NCI-H460 (cell line): ENCODE measurements around the gene SELL. TPM values are rescaled to one million over a fixed set of nuclear protein-coding genes. Genes with fewer than 3 reads are reported as not detected.
"Not testable (repeated sequence)": the region's sequence is repeated elsewhere in the genome, so short reads cannot be mapped to it uniquely, and the experiment has no call there.

Experiments used
- DNase-seq: peaks from one replicate; pipeline ENCODE4 v3.0.0-alpha.2; 2016; ENCODE audit warnings: low read depth; ENCODE audit errors: extremely low read depth
- polyA plus RNA-seq: library from polyadenylated mRNA; depleted of rRNA; stranded (reverse); fragments of >200 nt; gene quantifications from 2 replicates; pipeline ENCODE4 v1.2.3, GENCODE V29; 2014; cell fraction: nucleus; rRNA removed
- total RNA-seq: library from RNA; depleted of rRNA; stranded (reverse); fragments of >200 nt; shearing (Covaris generic); gene quantifications from 2 replicates; pipeline ENCODE4 v1.2.3, GENCODE V29; 2014; rRNA removed

The SELL gene
- not detected in 2 replicates for total RNA-seq
- polyA plus RNA-seq: not detected in 2 replicates

- peak; percentile 71 for DNase-seq
Observed at GRCh38 chr1:169711469-169712308, at the start of gene SELL. SELL (minus strand) TSS chr1:169711620; CDS start chr1:169711498, 122 bp downstream.

- DNase-seq: no peak
Observed at GRCh38 chr1:169759038-169759437, 47.6 kb upstream of the SELL start.

DNA sequence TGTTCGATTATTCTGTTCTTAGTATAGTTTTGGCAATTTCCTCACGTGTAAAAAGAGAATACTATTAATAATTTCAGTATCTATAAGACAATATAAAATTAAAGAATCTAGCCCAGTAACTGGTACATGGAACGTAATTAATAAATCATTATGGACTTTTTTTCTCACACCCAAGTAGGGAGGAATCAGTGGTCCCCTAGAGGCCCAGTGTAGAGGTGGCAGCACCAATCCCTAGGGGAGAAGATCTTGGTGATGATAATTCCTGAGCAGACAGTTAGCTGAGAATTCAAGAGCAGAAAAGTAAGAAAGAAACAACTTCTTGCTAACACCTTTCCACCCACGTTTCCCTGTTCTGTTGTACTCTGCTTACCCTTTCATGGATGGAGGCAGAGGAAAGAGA is 42.1 kb upstream of the SELL start:
- no peak for DNase-seq

GRCh38 chr1:169750041-169750440 is 38.6 kb upstream of the SELL start:
- no peak for DNase-seq

- no peak for DNase-seq
Observed at GRCh38 chr1:169746550-169746949, 35.1 kb upstream of the SELL start.

DNA sequence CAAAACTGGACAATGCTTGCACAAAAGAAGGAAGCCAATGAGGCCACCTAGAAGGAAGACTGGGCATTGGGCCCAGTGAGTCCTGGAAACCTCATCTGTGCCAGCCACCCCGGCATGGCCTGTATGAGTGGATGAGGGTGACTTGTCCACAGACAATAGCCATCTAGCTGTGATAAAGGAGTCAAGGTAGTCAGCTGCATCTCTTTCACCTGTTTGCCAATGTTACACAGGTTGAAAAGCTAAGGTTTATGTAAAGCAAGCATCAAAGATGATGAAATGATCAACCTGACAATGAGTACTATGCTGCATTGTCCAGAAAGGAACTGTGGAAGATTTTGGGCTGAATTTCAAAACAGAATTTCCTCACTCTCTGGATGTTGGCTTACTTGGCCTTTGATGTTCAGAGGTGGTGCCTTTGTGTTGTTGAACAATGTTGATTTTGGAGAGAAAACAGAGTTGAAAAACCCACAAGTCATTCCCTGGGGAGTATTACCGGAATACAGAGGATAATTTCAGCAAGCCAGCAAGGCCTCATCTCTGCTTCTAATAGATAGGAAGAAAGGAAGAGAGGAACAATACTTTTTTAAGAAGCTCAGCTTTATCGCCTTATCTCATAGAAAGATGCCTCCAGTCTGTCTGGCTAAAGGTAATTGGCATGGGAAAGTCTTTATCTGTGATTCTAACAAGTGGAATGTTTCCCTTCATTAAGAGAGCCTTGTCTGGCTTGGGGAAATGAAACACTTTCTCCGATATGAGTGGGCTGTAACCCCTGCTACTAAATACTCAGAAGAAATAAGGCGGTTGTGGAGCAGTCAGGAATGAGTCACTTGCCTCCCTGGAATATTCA is 33.8 kb upstream of the SELL start:
- DNase-seq: no peak

DNA sequence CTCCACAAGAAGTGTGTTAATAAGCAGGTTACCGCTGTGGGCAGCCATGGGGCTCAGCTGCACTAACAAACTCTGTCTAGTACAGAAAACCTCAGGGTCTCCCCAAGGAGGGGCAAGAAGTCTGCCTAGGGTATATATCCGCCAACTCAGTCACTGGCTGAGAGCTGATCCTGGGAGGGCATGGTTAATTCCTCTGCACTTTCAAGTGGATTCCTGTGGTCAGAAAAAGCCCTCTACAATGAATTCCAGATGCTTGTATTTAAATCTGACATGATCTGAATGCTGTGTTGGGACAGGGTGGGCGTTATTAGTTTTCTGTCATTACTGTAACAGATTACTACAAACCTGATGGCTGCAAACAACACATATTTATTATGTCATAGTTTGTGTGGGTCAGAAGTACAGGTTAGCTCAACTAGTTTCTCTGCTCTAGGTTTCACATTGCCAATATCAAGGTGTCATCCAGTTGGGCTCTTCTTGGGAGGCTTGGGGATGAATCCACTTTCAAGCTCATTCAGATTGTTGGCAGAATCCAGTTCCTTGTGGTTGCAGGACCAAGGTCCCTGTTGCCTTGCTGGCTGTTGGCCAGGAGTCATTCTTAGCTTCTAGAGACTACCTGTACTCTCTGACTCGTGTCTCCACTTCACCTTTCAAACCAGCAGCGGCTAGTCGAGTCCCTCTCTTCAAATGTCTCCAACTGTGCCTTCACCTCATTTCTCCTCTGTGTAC is 30.4 kb upstream of the SELL start:
- DNase-seq: no peak

DNA sequence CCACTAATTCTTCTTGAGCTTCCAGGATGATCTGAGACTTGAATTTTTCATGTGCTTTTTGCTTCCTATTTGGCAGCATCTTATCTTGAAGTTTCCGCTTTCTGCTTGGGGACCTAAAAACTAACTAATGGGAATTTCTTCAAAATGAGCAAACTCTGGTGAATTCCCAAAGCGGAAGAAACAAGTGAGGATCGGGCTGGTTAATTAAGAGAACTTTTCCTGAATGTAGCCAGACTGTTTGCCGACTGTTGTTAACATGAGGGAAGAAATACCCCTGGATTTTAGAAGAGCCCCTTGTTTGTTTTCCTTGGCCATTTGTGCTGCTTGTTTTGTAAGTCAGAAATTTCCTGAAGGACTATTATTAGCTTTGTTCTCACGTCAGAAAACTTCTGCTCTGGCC is 28.6 kb upstream of the SELL start:
- DNase-seq: no peak

DNA sequence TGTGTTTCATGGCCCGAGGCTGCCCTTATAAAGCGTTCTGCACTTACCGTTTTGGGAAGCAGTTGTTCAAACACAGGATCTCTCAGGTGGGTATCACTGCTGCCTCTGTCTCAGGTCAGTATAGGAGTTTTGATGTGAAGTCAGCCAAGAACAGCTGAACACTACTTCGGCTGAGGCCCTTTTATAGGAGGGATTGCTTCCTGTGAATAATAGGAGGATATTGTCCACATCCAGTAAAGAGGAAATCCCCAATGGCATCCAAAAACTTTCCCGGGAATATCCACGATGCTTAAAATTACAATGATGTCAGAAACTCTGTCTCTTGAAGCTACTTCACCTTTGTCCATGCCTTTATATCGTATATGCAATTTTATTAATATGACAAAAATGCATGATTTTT is 22.5 kb upstream of the SELL start, which contains the start of gene SELE:
SELE (minus strand) TSS at position 156 of the 400 bp plus-strand sequence. CDS start 467 bp downstream, outside the sequence.
- DNase-seq: no peak

DNA sequence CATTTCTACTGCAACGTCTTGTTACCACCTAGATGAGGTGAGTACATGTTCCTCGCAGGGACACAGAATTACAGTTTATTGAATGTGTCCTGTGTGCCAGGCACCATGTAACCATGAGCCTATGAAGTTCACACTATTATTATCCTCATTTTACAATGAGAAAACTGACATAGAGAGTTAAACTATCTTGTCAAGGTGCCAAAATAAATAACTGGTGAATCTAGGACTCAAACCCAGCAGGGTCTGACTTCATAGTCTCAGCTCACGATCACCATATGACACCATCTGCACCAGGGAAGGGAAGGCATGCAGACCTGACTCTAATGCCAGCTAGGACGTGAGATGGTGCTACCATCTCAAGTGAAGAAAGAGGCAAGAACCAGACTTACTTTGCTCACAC is 20.0 kb upstream of the SELL start:
- DNase-seq: no peak

DNA sequence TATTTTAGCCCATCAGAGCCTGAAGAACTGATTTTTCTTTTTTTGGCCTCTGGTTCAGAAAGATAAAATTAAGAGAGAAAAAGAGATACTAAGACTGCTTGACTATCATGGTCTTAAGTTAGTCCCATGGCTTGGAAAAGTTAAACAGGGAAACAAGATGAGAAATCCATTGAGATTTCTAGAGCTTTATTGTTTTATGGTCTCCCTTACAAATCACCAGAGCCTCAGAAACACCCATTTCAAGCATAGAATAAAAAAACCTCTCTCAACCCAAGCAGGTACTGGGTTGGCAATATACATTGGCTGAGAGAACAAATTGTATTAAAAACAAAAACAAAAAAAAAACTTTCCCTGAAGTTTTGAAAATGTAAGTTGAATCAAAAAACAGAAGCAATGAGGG is 18.6 kb upstream of the SELL start:
- no peak for DNase-seq

GRCh38 chr1:169727307-169727706 is 15.9 kb upstream of the SELL start:
- DNase-seq: no peak

GRCh38 chr1:169726851-169727250 is 15.4 kb upstream of the SELL start:
- no peak for DNase-seq

DNA sequence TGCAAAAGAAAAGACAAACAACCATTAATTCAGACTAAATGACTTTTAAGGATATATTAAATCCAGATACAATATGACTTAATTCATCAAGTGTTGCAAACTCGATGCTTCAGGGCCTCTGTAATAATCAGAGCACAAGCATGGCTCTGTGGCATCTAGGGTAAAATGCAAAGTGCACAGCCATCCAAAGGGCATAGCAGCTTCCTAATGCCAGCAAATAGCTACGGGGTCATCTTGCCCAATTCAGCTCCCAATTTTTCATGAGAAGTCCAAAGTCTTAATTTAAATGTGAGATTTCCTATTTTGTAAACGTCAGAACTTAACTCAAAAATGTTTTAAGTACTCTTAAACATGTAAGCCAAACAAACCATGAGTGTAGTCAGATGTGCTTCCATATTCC is 14.5 kb upstream of the SELL start:
- DNase-seq: no peak

DNA sequence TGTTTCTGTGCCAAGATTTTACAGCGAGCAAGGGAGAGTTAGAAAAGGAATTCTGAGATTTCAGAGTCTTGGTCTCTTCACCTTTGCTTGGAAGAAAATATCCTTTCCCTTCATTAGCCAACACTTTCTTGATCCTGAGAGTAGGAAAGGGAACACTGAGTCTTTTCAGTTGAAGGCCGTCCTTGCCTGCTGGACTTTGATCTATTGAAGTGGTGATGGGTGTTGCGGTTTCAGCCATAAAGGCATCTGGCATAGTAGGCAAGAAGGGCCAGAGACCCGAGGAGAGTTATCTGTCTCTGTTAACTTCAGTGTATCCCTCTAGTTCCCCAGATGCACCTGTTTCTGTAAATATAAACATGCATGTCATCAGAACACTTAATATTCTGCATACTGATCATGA is 12.7 kb upstream of the SELL start:
- DNase-seq: no peak

- DNase-seq: no peak
Observed at GRCh38 chr1:169723763-169724162, 12.3 kb upstream of the SELL start.

- DNase-seq: no peak
Observed at GRCh38 chr1:169722779-169723178, 11.4 kb upstream of the SELL start.

GRCh38 chr1:169715100-169715499 is 3.7 kb upstream of the SELL start:
- not testable (repeated sequence) for DNase-seq

DNA sequence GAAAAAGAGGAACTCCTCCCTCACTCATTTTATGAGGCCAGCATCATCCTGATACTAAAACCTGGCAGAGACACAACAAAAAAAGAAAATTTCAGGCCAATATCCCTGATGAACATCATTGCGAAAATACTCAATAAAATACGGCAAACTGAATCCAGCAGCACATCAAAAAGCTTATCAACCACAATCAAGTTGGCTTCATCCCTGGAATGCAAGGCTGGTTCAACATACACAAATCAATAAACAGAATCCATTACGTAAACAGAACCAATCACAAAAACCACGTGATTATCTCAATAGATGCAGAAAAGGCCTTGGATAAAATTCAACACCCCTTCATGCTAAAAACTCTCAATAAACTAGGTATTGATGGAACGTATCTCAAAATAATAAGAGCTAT is 1.7 kb upstream of the SELL start:
- DNase-seq: not testable (repeated sequence)

DNA sequence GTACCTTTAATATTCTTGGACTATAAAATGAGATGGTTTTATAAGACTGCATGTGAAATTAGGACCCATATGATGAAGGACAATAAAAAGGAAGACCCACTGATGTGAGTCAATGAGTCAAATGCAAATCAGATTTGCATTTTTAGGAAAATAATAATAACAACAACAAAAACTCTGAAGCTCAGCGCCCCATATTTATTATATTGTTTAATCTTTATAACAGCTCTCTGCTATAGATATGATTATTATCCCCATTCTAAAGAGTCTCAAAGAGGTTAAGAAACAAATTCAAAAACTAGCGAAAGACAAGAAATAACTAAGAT is 850 bp upstream of the SELL start:
- no peak for DNase-seq

GRCh38 chr1:169708647-169709046 is 2.8 kb downstream of the SELL start:
- DNase-seq: no peak
